NOMO-1 (cell line): ENCODE measurements around the gene PNMA6E.
"Not testable (repeated sequence)": the region's sequence is repeated elsewhere in the genome, so short reads cannot be mapped to it uniquely, and the experiment has no call there.

Source experiments
- DNase-seq, 2 experiments: peaks; one replicate each; lab custom pipeline; 2025; ENCODE audit not compliant: unreplicated experiment in 2 of 2; lab: John Stamatoyannopoulos, UW

The PNMA6E gene

DNA sequence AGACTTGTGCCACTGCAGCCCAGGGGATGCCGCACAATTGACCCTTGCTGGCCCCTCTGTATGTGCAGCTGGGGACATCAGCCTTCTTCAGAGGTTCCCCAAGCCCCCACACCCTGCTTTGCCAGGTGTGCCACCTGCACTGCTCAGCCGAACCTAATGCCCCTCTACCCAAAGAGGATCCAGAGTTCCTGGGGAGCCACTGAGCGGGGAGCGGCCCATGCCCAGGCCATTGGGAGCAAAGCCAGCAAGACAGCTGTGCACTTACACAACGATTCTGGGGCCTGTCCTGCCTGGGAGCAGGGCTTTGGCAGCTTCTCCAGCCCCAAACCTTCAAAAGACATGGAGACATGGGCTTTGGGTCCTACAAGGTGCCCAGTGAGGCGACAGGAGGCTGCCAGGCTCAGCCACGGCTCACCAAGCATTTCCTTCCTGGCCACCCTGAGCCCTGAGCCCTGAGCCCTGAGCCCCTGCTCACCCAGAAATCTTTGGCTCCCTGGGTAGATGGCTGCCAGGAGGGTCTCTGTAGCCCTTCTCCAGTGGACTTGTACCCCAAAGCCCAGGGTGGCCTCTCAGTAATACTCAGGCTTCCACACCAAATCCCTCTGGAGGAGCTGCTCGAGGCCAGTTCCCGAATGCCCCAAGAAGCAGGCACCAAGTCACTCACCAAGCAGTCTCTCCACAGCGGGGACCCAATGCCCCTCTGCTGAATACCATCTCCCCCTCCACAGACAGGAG, 13.0 kb downstream of the PNMA6E start:
- DNase-seq = no peak

DNA sequence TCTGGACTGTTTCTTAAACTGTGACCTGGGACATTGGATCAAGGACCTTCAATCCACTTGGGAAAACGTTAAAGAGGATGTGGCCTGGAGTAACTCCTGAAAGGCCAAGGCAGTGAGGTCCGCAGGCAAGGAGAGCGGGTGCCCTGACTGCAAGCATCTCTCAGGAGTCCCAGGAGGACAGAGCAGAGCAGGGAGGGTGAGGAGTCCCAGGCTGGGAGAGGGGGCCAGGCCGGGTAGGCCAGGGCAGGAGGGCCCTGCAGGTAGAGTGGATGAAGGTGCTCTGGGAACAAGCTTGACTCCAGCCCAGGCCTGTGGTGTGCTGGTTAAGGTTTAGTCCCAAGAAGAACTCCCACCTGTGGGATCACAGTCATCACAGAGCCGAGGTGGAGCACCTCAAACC, 13.8 kb downstream of the PNMA6E start:
- no peak for DNase-seq

DNA sequence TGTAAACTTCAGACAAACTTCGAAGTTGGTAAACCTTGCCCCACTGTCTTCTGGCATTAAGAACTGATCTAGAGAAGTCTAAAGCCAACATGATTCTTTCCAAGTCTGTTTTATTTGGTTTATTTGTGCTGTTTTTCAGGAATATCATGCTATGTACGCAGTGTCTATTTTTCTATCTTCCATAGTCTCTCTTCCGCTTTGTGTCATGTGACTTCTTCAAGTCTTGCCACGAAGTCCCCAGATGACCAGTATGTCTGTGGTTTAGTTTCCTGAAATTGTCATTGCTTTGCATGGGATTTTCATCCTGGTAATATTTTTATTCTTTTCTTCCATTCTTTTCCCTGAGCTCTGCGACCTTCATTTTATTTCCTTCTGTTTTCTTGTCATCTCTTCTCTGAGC, 15.1 kb downstream of the PNMA6E start:
- no peak for DNase-seq

DNA sequence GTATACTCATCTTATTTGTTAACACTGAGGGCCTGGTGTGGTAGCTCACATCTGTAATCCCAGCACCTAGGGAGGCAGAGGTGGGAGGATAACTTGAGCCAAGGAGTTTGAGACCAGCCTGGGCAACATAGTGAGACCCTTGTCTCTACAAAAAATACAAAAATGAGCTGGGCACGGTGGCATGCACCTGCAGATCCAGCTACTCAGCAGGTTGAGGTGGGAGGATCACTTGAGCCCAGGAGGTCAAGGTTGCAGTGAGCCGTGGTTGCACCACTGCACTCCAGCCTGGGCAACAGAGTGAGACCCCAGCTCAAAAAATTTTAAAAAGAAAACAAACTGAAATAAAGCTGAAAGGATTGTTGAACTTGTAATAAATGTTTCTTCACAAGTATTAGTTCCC, 16.2 kb downstream of the PNMA6E start:
- DNase-seq = not testable (repeated sequence)

DNA sequence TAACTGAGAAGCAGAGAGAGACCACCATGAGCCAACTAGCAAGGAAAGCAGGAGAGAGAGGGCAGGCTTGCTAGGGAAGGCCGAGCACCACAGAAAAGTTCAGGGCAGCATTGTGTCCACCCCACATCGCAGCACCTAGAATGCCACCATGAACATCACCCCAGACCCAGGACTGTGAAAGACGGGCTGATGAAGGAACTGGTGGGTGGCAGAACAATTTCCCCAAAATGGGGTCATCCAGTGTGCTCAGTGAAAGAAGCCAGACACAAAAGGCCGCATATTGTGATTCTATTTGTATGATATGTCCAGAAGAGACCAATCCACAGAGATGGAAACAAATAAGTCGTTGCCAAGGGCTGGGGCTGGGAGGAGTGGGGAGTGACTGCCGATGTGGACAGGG, 16.8 kb downstream of the PNMA6E start:
- no peak for DNase-seq

DNA sequence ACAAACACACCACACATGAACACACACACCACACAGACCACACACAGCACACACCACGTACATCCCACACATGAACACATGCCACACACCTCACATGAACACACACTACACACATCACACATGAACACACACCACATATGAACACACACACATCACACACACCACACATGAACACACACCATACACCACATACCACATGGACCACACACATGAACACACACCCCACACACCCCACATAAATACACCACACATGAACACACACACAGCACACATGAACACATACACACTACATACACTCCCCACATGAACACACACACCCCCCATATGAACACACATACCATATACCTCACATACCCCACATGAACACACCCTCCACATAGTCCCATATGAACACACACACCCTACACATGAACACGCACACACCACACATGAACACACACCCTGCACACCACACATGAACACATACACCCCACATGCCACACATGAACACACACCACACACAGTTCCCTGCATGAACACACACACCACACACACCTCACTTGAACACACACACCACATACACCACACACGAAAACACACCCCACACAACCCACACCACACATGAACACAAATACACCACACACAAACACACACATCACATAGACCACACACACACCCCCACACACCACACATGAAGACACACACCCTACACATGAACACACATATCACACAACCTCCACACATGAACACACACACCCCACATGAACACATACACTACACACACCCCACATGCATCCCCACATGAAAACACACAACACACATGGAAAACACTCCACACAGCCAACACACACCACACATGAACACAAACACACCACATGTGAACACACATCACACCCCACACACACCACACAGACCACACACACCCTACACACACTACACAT, 18.3 kb downstream of the PNMA6E start:
- DNase-seq = no peak

DNA sequence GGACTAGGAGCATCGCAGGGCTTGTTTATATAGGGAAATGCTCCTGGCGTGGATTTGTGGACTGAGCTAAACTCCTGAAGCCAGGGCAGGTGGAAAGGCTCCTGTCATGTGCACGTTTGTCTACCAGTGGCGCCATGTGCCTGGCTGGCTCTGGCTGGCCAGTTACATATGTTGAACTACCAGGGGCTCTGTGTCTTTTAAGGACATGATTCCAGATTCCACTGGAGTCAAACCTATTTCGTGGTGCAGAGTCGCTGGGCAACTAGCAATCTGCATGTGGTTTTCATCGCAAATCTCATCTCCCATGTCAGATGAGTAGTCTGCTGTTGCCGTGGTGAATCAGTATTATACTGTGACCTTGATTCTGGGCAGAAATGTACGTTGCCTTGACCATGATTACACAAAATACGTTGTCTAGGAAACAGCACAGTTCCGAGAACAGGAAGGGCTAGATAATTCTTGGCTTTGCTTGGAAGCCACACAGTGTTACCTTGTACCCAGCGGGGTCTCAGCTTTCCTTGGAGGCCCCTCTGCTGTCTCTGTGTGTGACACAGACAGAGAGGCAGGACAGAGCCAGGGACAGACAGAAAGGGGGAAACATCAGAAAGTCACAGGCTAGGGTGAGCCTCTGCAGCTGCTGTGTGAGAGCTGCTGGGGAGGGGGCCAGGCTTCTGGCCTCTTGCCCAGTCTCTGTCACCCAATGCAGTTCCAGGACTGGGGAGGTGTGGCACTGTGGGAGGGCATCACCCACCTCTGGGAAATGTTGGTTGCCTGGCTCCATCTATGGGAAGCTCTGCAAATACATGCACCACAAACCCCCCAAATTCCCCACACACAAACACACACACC, 19.2 kb downstream of the PNMA6E start:
- DNase-seq = peak in 1 of 2 experiments; percentile 44

DNA sequence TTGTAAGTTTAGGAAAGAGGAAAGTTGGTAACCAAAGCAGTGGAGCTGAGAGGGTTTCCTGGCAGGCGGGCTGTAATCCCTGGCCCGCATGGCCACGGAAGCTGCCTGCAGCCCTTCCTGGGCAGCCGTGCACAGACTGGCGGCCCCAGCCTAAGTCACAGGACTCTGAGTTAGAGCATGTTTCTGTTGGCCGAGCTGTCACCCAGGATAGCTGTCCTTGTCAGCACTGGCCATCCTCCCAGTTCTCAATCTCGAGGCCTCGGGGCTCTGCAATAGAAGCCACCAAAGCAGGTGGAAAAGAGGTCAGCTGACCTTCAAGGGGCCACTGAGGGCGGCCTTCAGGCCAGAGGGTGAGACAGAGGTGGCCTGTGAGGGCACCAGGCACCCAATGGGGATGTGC, 20.5 kb downstream of the PNMA6E start:
- DNase-seq = no peak

DNA sequence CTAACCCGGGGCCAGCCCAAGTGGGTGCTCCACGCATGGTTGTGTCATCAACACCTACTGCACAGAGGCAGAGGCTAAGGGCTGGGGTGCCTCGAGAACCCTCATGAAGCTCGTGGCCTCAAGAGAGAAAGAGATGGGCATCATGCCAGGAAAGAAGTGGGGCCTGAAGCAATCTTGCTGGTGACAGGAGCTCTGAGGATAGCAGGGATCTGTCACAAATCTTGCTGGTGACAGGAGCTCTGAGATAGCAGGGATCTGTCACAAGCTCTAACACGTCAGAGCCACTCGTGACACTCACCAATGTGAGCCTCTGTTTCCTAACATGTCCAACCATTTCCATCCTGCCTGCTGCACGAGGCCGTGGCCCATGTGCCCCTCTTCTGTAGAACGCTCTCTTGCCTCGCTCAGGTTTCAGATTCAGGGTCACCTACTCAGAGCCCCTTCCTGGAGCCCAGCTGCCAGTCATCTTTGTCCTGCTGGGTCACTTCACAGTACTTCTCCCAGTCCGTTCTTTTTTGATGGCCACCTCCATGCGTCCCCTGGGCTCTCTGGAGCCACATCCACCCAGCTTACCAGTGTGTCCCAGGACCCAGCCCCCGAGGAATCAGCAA, 21.1 kb downstream of the PNMA6E start:
- DNase-seq = no peak

DNA sequence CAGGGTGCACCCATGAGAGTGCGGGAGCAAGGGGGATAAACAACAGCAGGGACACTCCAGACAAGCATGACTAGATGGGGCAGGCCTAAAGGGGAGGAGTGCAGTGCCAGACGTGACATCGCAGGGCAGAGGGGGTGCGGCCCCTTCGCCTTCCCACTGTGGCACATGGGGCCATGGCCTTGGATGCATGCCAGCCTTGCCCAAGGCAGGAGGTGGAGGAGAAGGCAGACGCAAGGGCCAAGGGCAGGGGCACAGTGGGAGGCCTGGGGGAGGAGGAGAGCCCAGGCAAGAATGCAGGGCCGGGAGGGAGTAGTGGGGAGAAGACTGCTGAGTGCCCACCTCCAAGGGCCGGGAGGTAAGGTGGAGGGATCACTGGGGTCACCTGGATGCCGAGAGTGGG, 21.6 kb downstream of the PNMA6E start:
- no peak for DNase-seq

DNA sequence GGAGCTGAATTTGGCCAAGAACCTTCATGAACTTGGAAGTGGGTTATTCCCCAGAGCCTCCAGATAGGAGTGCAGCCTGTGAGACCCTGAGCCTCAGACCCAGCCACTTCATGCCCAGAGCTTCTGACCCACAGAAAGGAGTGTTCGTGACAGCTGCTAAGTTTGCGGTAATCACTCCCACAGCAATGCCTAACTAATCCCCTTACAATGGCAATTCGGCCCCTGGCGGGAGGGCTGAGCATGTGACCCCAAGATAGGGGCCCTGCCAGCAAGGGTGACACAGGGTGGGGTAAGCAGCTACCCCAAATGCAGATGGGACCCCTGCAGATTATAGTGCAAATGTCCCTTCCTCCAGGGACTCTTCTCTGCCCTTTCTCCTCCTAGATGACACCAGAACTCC, 22.5 kb downstream of the PNMA6E start:
- no peak for DNase-seq

DNA sequence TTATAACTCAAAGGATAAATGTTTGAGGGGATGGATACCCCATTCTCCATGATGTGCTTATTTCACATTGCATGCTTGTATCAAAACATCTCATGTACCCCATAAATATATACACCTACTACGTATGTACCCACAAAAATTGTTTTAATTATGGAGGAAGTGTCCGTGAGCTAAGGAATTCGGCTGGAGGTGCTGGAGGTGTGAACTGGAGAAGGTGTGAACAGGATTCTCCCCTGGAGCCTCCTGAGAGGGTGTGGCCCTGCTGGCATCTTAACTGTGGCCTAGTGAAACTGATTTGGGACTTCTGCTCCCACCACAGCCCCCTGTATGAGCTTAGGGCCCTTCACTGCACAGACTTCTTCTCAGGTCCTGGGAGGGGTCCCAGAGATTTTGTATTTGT, 23.4 kb downstream of the PNMA6E start:
- DNase-seq = no peak

DNA sequence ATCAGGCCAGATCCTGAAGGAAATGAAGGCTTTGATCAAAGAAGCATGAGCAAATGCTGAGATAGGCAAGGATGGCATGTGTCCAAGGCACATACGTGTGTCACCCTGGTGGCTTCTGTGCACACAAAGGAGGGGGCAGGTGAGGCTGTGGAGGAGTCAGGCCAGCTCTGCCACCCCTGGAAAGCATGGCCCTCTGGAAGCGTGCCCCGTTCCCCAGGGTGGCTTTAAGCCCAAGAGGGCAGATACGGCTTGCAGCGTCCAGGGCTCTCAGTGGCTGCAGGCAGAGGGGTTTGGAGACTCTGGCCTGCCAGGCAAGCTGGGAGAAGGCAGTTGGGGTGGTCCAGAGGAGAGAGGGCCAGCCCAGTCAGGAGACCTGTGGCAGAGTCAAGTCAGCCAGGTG, 25.6 kb downstream of the PNMA6E start:
- no peak for DNase-seq

DNA sequence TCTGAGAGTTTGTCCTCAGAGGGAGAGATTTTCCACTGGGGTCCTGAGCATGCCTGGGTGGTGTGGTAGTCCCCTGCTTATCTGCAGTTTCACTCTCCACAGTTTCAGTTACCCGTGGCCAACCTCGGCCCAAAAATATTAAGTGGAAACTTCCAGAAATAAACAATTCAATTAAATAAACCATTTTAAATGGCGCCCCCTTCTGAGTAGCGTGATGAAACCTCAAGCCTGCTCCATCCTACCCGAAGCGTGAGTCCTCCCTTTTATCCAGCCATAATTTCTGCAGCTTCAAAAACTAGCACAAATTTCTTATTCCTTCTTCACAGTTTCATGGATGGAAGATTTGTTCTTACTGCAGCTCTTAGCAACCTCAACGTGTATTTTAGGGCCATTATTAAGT, 26.7 kb downstream of the PNMA6E start:
- no peak for DNase-seq

DNA sequence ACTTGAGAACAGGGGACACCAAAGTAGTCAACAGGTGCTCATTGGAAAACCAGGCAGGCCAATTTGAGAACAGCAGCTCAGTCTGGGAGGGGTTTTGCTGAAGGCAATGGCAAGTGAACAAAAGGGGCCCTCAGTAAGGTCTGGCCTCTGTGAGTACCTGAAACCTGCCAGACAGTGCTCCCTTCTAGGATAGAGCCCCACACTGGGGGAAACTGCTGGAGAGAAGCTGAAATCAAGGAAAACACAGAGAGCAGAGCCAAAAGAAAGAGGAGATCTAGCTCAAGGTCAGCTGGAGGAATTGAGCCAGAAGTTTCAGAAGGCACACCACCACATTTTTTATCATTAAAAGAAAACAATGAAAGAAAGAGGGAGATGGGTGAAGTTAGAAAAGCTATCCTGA, 28.2 kb downstream of the PNMA6E start:
- no peak for DNase-seq

DNA sequence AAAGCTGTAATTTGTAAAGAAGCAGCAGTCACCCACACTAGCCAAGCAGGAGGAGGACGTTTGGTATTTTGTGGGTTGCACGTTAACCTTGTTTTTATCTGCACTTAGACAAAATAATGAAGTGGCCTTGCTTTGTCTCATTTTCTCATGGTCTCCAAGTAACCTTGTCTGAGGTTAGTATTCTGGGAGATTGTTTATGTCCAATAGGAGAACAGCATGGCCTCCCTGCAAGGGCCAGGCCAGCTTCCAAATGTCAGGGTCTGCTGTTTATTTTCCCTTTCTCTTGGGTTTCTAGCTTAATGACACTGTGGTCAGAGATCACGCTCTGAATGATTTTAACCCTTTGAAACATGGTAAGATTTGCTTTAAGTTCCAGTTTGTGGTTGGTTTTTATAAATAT, 29.9 kb downstream of the PNMA6E start:
- no peak for DNase-seq

DNA sequence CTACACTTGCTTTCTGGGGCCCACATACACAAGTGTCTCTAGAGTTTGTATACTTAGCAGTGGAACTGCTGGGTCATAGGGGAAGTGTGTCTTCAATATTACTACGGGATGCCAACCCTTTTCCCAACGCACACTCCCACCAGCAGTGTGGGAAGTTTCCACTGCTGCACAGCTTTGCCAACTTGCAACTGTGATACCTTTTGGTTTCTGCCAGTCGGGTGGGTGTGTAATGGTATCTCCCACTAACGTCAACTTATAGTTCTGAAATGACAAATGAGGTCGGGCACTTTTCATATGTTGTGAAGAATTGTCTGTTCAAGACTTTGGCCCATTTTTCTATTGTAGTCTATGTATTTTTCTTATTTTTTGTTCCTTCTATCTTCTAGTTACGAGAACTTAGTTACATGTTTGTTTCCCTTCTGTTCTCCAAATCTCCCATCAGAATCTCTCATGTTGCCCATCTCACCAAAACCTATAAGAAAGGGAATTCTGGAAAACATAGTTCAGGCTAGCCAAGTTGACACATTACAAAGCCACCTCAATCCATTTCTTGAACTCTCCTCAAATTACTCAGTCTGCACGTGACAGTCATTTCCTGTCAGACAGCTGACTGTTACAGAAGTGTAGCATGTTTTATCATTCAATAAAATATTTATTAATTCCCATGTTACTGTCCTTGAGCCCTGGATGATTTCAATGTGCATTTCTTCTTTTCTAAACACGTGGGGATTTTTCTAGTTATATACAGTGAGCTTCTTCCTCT, 30.7 kb downstream of the PNMA6E start:
- DNase-seq = no peak

DNA sequence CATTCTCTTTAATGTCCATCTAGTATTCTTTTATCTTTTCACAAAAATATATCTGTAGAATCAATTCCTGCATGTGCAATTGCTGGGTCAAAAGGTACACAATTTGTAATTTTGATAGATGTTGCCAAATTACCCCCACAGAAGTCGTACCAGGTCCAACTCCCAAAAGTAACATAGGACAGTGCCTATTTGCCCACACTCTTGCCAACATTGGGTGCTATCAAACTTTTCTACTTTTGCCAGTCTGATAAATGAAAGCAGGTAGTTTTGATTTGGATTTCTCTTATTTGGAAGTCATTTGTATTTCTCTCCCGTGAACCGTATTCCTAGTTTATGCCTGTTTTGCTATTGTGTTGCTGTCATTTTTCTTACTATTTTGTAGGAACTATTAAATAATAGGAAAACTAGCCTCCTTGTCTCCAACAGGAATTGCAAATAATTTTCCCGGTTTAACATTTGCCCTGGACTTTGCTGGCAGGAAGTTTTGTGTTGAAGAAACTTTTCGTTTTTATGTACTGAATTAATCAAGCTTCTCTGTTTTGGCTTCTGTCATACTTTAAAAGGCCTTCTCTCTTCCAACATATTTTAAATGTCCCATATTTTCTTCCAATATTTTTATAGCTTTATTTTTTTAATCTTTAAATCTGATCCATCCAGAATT, 34.1 kb downstream of the PNMA6E start:
- no peak for DNase-seq

DNA sequence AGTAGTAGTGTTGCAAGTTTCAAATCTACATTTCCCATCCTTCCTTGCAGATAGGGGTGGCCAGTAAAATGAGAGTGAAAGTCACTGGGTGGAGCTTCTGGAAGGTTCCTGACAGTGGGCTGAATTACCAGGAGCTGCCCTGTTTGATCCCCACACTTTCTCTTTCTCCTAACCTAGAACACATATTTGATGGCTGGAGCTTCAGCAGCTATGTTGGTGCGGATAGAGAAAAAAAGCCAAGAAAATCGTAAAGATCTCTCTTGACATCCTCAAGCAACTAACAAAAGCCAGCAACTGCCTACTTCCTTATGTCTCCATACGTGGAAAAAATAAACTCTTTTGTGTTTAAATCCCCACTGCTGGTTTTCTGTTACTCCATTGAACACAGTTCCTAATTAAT, 35.0 kb downstream of the PNMA6E start:
- DNase-seq = no peak

DNA sequence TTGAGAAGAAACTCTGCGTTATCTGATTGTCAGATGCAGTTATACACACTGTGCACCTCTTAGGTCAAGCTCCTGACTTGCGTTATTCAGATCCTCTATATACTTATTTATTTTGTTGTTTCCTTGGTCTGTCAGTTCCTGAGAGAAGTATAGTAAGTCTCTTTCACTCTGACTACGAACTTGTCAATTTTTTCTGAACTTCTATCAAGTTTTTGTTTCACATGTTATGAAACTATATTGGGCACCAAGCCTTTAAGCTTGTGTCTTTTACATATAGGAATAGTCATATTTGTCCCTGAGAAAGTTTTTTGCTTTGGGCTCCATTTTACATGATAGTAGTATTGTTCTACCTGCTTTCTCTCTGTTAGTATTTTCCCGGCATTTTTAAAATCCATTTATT, 35.5 kb downstream of the PNMA6E start:
- no peak for DNase-seq
